Coronary artery (tissue), 2 donors: ENCODE results near the gene PKP2.

ENCODE experiments used
- DNase-seq: peaks from one replicate; pipeline ENCODE4 v3.0.0-alpha.2; 2017; ENCODE audit warnings: low spot score
- H3K27ac ChIP-seq, 2 donors: fragments of 200-600 bp; sonication (generic); one replicate each; pipeline ENCODE4 v1.5.1; 2016 to 2019
- H3K4me3 ChIP-seq: fragments of 200-600 bp; sonication (generic); 2 replicates; pipeline ENCODE4 v1.5.1; 2016; ENCODE audit warnings: mild to moderate bottlenecking, moderate library complexity
- CTCF ChIP-seq: fragments of 200-600 bp; sonication (generic); IDR thresholded peaks from one replicate; pipeline ENCODE4 v1.5.1; 2019; ENCODE audit warnings: antibody characterized with exemption

The PKP2 gene

GRCh38 chr12:32896432-32897280 lies at the start of gene PKP2:
Gene PKP2, minus strand, starts transcription at chr12:32896777. Its CDS starts 46 bp downstream, at chr12:32896731.
- no peak for DNase-seq
- H3K27ac ChIP-seq = peak within 1 kb of the TSS in 1 of 2 donors; percentile 54
- H3K4me3 ChIP-seq = peak within 1 kb of the TSS; percentile 77
- TF ChIP-seq CTCF = no peak

DNA sequence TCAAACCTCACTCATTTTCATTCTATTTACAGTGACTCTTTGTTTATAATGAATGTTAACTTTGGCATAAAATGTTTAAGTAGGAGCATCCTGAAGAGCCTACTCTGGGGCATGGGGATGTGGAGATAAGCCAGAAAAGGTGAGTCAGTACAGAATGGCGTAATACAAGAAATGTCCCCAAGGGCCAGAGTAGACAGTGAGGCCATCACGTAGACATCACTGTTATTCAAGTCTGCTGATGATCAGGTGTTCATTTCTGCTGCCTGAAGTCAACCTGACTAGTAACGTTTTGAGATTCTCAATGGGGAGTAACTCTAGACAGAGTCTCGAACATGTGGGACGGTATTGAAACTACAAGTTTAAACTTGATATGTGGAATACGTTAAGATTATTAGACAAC lies 47.6 kb upstream of the PKP2 start:
- H3K4me3 ChIP-seq = no peak overlapping the region
- H3K27ac ChIP-seq = no peak overlapping the region
- TF ChIP-seq CTCF = no peak
- DNase-seq = no peak

DNA sequence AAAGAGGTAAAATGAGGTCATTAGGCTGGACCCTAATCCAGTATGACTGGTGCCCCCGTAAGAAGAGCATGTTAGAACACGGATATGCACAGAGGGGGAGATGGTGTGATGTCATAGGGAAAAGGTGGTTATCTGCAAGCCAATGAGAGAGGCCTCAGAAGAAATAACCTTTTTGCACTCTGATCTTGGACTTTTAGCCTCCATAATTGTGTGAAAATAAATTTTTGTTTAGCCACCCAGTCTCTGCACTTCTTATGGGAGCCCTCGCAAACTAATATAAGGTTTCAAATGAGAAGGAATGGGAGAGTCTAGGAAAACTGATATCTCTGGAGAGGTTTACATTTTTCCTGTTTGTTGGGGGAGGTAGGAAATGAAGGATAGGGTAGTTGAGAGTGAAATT lies 43.2 kb upstream of the PKP2 start:
- Histone ChIP-seq H3K27ac (no peak overlapping the region), H3K4me3 (no peak overlapping the region)
- DNase-seq = no peak
- no peak for TF ChIP-seq CTCF

GRCh38 chr12:32926963-32927362 lies 30.4 kb upstream of the PKP2 start:
- DNase-seq = no peak
- no peak overlapping the region for H3K4me3 ChIP-seq
- no peak for TF ChIP-seq CTCF
- no peak overlapping the region for H3K27ac ChIP-seq

- H3K27ac ChIP-seq = no peak overlapping the region
- H3K4me3 ChIP-seq = no peak overlapping the region
- TF ChIP-seq CTCF = no peak
- no peak for DNase-seq
These were observed 29.8 kb upstream of the PKP2 start for GRCh38 chr12:32926356-32926755.

- Histone ChIP-seq H3K27ac (no peak overlapping the region), H3K4me3 (no peak overlapping the region)
- no peak for TF ChIP-seq CTCF
- DNase-seq = no peak
These were observed 26.1 kb upstream of the PKP2 start for GRCh38 chr12:32922546-32923297.

- DNase-seq = no peak
- no peak for TF ChIP-seq CTCF
- H3K4me3 ChIP-seq = no peak overlapping the region
- no peak overlapping the region for H3K27ac ChIP-seq
These were observed 24.8 kb upstream of the PKP2 start for GRCh38 chr12:32921397-32921796.
